Erythroblast (primary cell): ENCODE data around the gene PHACTR2.

Experiments used
- GATA1 ChIP-seq: IDR thresholded peaks from 2 replicates; pipeline ENCODE4 v1.6.1; 2011; ENCODE audit warnings: low read depth, mild to moderate bottlenecking, control low read depth, low read length, moderate library complexity
- POLR2A ChIP-seq: IDR thresholded peaks from 2 replicates; pipeline ENCODE4 v1.6.1; 2011; ENCODE audit warnings: mild to moderate bottlenecking, low read length

DNA sequence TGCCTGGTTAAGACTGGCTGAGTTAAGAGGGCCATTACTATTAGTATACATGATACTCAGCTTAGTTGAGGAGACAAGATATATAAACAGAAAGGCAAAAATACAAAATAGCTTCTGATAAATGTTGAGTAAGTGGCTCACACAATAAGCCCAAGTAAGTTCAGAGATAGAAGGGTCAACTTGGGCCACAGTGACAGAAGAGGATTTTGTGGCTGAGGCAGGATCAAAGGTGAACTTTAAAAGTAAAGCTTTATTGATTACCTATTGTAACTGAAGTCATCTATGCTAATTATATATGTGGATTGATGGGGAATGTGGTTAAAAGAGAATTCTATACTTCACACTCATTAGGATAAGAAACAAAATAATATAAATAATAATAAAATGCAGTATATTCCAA is 80.8 kb downstream of the PHACTR2 start:
- TF ChIP-seq POLR2A (no peak), GATA1 (no peak)
